GM18498 (cell line): ENCODE measurements around the gene PHPT1.
"Not testable (repeated sequence)": the region's sequence is repeated elsewhere in the genome, so short reads cannot be mapped to it uniquely, and the experiment has no call there.

Experiments
- ATAC-seq: cut with Tn5 transposase; IDR thresholded peaks from one replicate; pipeline ENCODE4 v1.9.1; 2021; ENCODE audit warnings: mild to moderate bottlenecking, moderate library complexity; ENCODE audit not compliant: unreplicated experiment

The PHPT1 gene

DNA sequence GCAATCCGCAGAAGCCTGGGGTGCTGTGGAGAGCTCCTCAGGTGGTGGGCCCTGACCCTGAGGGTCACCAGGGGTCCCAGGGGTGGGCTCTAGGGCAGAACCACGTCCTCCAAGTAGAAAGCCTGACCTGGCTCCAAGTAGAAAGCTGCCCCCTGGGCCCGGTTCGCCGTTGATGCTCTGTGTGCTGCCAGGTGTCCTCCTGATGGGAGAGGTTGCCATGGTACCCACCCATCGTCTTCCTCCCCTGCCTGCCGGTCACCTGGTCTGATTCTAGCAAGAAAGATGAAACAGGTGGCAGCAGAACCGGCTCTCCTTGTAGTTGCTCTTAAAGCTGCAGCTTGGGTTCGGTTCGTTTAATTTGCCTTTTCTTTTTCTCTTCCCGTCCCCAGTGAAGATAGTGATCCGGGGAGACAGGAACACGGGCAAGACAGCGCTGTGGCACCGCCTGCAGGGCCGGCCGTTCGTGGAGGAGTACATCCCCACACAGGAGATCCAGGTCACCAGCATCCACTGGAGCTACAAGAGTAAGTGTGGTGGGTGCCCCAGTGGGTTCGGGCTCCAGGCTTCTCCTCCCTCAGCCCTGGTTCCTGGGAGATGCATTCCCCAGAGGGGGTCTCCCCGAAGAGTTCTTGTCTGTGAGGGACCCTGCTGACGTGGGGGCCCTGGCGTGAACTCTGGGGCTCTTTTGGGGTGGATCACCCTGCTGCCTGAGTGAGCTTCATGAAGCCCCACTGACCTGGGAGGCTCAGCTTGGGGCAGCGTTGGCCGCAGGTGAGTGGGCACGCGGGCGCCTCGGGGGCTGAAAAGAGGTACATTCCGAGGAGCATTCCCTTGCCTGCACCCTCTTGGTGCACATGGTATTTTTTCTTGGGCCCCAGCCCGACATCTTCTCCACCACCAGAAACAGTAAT is 25.8 kb upstream of the PHPT1 start:
- ATAC-seq, result no peak

DNA sequence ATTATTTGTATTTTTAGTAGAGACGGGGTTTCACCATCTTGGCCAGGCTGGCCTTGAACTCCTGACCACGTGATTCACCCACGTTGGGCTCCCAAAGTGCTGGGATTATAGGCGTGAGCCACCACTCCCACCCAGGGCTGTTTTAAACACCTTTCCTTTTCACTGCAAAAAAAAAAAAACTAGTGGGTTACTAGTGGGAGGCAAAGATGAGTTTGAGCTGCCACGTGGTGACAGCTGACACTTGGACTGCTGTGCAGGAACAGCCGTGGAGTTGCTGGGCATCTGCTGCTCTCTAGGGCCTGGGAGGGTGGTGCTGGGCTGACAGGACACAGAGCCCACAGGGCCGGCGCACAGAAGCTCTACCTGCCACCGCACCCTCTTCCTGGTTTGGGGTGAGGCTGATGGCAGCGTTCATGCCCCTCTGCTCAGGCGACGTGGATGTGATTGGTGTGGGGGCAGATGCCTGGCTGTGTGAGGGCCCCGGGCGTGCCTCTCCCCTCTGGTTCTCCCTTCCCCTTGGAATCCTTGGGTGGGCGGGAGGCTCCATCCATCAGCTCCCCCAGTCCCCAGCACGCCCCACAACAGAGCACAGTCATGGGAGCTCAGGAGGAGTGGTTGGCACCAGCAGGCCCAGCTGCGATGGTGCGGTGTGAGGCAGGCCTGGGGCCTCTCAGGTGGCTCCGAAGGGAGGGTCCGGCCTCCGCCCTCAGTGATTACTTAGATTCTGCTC is 24.5 kb upstream of the PHPT1 start:
- no peak for ATAC-seq

DNA sequence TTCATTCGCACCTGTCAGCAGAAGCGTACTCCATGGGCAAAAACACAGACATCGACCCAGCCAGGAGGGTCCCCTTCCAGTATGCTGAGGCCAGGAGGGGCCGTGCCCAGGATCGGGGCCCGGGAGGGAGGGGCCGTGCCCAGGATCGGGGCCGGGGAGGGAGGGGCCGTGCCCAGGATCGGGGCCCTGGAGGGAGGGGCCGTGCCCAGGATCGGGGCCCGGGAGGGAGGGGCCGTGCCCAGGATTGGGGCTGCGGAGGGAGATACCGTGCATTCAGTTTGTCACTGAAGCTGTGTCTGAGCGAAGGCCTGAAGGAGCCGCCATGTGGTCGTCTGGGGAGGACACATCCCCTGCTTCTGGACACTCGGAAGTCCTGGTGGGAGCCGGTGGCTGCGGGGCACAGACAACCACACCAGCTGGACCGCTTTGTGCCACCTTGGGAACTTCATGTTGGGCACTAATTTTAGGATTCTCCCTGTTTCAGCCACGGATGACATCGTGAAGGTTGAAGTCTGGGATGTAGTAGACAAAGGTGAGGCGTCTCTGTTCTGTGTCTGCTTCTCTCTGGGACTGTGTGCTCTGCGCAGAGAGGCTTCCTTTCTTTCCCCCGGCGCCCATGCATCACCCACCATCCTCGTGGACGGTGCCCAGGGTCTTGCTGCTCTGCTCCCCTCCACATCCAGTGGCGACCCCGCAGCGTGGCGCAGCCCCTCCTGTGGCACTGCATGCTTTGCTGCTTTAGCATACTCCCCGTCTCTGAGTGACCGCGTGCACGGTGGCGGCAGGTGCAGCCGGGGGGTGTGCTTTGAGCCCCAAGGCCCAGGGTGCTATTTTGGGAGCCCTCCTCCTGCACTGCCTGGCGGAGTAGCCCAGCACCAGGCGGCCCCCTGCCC is 23.7 kb upstream of the PHPT1 start:
- no peak for ATAC-seq

DNA sequence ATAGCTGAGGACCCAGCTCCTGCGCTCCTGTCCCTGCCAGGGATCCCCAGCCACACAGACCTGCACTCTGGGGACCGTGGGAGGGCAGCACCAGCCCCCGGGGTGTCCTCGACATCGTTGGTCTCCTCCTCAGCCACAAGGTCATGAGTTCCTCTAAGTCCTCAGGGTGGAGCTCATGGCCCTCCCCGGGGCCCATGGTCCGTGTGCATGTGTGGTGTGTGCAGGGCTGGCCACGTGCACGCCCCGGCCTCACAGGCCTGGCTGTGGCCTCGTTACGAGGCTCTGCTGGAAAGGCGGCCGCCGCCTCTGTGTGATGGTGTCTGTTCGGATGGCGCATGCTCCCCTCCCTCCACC is 23.0 kb upstream of the PHPT1 start:
- no peak for ATAC-seq

DNA sequence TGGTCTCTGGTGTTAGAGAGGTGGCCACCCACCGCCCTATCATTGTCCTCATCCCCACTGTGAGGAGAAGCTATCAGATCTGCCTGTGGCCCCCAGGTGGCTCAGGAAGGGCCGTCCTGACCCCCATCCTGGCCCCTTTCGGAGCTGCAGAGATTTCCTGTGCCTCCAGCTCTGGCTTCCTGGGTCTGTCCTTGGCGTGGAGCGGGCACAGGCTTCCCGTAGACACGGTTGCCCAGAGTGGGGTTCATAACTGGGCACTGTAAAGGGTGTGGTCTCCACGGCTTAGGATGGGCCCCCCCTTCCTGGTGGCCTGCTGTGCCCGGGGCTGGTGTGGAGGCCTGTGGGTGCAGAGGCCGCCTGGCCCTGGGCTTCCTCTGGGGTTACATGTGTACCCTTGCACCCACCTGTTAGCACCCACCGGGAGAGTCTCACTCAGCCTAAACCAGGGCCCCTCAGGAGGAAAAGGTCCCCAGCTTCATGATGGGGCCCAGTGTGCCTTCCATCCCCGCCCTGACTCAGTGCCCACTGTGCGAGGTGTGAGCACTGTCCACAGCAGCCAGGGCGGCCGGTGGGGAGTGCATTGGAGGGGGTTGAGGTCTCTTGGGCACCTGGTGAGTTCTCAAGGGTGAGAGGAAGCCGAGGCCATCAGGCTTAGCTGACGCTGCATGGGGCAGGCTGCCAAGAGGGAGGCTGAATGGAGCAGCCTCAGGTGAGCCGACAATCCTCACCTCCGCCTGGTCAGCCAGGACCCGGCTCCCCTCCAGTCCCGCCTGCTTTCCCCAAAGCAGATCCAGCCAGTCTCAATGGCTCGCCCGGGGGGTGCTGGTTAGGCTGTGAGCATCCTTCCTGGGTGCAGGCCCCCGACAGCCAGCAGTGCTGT is 22.3 kb upstream of the PHPT1 start:
- ATAC-seq, result no peak

DNA sequence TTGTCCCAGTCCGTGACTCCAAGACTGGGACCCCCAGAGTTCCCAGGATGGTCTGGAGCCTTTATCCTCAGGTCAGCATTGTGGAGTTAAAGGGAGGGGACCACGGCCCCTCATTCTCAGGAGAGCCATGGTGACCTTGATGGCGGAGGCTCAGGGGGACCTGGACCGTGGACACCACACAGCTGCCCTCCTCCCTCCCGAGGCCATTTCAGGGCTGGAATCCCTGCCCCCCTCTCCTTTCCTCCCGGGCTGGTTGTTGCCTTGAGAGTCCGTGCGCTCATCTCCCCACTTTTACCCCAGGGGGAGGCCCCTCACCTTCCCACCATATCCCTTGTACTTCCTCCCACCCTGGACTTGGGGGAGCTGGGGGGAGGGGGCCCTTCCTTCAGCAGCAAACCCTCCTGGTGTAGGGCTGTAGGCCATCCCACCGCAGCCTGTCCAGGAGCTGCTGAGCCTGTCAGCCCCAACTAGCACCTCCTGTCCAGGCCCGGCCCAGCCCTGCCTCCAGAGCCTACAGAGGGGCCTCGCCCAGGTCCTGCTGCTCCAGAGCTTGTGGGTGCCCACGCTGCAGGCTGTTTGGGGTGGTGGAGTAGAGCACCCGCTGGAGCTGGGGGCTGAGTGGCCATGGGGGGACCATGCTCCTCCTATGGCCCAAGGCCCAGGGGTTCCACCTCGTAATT is 21.3 kb upstream of the PHPT1 start:
- no peak for ATAC-seq

DNA sequence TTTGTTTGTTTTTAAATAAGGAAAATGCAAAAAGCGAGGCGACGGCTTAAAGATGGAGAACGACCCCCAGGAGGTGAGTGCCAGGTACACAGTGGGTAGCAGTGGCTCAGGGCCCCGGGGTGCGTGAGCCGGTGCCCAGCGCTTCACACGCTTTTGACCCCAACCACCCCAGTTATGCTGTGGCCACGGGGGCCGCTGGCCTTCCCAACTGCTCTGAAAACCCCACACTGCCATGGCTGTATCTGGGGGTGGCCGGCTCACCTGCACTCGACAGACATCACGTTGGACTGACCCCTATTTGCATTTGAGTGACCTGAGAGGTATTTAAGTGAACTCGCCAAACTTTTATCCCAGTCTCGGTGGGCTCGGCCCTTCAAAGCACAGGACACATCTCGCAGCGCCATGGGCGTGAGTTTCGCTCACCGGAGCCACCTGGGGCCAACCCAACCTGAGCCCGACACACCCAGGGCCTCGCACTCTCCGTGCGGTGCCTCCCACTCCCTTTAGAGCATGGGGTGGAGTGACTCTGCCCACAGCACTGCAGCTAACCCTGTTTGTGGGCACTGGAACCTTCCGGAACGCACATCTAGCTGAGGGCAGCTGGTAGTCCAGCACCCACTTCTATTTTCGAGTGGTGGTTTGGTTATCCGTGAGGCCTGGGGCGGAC is 20.6 kb upstream of the PHPT1 start:
- no peak for ATAC-seq

DNA sequence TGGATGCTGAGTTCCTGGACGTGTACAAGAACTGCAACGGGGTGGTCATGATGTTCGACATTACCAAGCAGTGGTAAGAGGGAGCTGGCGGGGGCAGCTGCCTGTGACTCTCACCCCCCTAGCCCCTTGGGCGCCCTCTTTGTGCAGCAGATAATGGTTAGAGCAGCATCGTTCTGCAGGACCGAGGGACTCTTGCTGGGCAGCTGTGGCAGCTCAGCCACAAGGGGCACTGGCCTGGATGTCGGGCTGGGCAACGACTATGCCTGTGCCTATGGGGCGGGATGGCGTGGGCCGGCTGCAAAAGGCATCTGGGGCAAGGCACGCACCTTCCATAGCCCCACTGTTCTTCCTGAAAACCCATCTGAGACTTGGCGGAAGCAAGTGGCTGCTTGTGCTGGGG is 19.8 kb upstream of the PHPT1 start:
- no peak for ATAC-seq

DNA sequence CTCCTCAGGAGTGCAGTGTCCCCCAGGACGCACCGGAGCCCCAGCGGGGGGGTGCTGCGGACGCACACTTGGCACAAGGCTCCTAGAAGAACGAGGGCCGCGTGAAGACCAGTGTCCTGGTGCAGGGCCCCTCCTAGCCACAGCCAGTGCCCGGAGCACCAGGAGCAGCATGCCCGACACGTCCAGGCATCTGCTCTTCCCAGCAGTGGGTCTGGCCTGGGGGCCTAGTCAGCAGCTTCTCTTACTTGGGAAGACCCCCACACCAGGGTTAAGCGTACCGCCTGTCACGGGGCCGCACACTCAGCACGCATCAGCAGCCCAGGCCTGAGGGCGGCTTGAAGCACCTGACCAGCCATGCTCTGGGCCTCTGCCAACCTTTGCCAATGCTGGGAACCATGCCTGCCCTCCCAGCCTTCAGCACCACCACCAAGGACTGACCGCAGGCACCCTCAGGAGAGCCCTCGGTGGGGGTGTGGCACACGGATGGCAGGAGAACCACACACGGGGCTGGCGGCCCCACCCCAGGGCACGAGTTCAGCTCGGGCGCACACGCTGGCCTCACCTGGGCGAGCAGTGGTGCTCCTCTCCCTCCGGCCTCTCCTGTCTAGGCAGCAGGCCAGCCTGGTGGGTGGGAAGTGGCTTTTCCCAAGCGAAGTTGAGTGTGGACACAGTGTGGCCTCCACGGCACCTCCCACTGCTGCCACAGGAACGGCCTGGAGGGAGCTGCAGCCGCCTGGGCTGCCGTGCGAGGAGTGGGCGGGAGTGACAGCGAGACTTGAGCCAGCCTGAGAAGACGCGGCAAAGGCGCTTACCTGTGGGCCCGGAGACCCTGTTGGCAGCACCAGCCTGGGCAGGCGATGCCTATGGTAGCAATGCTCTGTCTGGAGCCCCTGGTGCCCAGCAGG is 19.0 kb upstream of the PHPT1 start:
- no peak for ATAC-seq

DNA sequence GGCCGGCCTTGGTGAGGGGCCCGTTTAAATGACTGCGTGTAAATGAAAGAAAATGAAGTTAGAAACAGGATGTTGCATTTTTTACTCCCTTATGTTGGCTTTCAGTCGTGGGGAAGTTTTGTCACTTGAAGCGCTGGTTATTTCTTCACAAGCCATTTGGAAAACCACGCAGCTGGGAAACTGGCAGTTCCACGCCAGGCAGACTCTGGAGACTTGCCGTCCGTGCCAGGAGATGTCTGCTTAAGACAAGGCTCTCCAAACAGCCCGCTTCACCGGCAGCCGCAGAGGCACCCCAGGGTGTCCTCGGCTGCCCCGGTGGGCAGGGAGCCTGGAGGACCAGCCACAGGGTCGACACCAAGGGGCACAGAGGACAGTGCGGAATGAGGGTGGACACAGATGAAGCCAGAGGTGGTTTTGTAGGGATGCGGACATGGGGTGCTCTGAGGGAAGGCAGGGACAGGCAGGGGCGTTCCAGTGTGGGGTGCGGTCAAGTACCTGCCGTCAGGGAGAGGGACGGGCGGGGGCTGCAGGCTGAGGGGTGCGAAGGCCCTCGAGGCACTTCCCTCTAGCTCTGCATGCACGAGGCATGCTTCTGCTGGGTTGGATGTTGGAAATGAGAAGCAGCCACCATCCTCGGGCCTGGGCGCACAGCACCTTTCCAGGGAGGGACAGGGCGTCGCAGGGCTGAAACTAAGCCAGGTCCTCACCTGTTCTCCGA is 18.0 kb upstream of the PHPT1 start:
- no peak for ATAC-seq

DNA sequence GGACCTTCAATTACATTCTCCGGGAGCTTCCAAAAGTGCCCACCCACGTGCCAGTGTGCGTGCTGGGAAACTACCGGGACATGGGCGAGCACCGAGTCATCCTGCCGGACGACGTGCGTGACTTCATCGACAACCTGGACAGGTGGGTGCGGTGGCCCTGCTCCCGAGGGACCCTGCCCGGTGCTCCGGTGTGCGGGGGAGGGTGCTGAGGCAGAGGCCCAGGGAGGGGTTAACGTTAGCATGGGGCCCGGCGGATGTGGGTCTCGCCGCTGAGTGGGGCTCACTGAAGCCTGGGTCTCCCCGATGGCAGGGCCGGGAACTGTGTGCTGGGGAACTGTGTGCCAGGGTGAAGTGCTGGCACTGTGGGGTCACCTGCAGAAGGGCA is 17.5 kb upstream of the PHPT1 start:
- ATAC-seq, result no peak

DNA sequence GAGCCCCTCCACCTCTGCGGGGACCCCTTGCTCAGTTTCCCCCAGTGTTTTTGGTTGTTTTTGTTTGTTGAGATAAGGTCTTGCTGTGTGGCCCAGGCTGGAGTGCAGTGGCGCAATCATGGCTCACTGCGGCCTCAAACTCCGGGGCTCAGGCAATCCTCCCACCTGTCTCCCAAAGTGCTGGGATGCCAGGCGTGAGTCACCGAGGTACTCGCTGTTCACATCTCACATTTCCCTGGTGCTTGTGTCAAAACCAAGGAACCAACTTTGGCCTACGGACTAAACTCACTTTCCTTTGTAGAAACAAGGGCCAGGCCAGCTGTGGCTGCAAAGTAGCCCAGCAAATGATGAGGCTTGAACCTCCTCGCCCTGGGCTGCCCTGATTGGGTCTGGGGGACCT is 16.6 kb upstream of the PHPT1 start:
- no peak for ATAC-seq

DNA sequence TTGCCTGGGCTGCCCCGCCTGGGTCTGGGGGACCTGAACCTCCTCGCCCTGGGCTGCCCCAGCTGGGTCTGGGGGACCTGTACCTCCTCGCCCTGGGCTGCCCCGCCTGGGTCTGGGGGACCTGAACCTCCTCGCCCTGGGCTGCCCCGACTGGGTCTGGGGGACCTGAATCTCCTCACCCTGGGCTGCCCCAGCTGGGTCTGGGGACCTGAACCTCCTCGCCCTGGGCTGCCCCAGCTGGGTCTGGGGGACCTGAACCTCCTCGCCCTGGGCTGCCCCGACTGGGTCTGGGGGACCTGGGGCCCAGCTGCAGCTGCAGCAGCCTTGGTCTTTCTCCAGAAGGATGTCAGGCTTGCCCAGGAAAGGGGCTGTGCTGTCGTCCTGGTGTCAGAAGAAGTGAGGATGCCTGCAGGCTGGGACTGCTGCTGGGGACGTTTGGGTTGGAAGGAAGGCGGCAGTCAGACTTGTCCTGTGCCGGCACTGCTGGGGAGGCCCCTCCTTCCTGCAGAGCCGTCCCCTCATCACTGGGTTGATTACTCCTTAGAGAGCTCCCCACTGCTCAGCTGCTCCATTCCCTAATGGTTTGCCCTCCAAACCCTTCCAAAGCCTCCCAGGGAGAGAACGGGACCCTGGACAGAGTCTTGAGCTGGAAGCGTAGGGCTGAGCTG is 15.7 kb upstream of the PHPT1 start:
- not testable (repeated sequence) for ATAC-seq

DNA sequence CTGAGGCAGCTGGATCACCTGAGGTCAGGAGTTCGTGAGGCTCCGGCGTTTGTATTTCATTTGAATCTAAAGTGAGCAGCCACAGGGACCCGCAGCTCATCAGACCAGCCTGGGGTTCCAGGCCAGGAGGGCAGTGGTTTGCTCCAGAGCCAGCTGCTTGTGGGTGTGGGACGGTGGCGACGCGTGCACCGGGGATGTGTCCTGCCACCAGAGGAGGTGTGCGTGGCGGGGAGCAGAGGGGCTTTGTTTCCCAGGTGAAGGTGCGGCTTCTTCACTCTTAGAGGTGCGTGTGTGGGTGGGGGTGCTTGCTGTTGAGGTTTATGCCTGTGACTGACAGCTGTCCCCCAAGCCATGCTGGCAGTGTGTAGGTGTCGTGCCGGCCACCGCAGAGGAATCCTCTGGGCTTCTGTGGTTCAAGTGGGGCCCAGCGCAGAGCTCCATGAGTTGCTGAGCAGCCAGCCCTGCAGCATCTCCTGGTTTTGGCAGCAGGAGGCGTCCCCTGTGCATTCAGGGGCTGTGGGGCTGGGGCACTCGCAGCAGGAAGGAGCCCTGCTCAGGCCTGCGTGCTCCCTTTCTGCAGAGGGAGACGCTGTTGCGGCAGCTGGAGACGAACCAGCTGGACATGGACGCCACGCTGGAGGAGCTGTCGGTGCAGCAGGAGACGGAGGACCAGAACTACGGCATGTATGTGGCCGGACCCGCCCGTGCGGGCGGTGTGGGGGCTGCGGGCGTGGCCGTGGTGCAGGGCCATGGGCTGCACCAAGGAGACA is 13.9 kb upstream of the PHPT1 start:
- ATAC-seq, result no peak

DNA sequence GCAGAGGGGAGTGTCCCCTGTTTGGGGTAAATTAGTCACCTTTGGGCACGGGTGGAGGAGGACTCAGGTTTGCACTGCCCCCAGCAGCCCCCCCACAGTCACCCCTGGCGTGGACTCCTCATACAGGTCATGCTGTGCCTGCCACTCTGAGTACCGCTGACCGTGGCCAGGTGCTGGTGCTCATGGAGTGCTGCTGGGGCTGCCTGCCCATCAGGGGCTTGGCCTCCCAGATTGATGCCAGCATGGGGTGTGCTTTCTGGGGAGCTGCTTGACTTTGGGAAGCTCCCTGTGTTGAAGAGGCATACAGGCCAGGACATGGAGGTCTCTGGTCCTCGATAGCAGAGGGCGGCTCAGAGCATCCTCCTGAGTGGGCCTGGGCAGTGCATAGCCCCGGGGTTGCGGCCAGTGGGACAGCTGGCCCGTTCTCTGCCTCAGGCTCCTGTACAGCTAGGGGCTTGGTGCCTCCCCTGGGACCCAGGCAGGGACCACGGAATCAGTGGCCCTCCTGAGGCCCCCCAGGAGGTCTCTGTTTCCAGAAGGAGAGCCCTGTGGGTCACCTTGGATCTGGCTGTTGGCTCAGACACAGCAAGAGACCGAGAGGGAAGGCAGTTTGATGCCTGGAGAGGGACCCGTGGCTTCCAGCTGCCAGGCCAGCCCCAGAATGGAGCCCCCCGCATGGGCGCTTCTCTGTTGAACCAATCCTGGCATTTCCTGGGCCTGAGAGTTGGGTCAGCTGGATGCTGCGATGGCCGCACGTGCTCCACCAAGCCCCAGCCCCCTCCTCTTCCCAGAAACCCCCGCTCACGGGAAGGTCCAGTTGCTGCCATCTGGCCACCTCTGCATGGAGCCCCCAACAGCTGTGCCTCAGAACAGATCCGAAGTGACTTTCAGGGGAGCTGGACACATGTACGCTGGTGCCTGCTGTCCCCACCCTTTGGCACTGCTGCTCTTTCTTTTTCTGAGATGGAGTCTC is 13.0 kb upstream of the PHPT1 start:
- no peak for ATAC-seq
